Activated CD4-positive, alpha-beta memory T cell treated with anti-CD3 and anti-CD28 coated beads, Interleukin-2, amount 10 ng/mL, durations not matched to agents 7 days and 5 days (primary cell): ENCODE data around the gene TMEM139. TPM values are rescaled to one million over a fixed set of nuclear protein-coding genes. Genes with fewer than 3 reads are reported as not detected.

Experiments
- CTCF ChIA-PET: fragments of 350-600 bp; sonication (Branson Sonifier 250); formaldehyde crosslinking; loops from one replicate; lab custom pipeline; 2021; ENCODE audit warnings: antibody characterized with exemption, inconsistent platforms; lab: Charles Lee
- POLR2A ChIA-PET: fragments of 350-600 bp; sonication (Branson Sonifier 250); formaldehyde crosslinking; loops from one replicate; lab custom pipeline; 2021; ENCODE audit warnings: antibody characterized with exemption; lab: Charles Lee
- DNase-seq: peaks from one replicate; pipeline ENCODE4 v3.0.0-alpha.2; 2020
- H3K27ac Mint-ChIP-seq: one replicate; pipeline ENCODE4 v1.8.0; 2021; ENCODE audit warnings: mild to moderate bottlenecking, mixed read lengths
- H3K27me3 Mint-ChIP-seq: one replicate; pipeline ENCODE4 v1.8.0; 2021; ENCODE audit warnings: mixed read lengths
- H3K36me3 Mint-ChIP-seq: one replicate; pipeline ENCODE4 v1.8.0; 2021; ENCODE audit warnings: low read depth, mixed read lengths
- H3K4me1 Mint-ChIP-seq: one replicate; pipeline ENCODE4 v1.8.0; 2021; ENCODE audit warnings: mixed read lengths
- H3K4me3 Mint-ChIP-seq: one replicate; pipeline ENCODE4 v1.8.0; 2021; ENCODE audit warnings: mild to moderate bottlenecking, mixed read lengths
- H3K9me3 Mint-ChIP-seq: one replicate; pipeline ENCODE4 v1.8.0; 2021; ENCODE audit warnings: mixed read lengths
- total RNA-seq, 2 experiments: library from RNA; stranded (reverse); gene quantifications; one replicate each; pipeline ENCODE4 v1.2.3, GENCODE V29; 2021

Gene TMEM139
- total RNA-seq, 2 experiments from 2014 or later: 0.48 to 0.73 TPM

DNA sequence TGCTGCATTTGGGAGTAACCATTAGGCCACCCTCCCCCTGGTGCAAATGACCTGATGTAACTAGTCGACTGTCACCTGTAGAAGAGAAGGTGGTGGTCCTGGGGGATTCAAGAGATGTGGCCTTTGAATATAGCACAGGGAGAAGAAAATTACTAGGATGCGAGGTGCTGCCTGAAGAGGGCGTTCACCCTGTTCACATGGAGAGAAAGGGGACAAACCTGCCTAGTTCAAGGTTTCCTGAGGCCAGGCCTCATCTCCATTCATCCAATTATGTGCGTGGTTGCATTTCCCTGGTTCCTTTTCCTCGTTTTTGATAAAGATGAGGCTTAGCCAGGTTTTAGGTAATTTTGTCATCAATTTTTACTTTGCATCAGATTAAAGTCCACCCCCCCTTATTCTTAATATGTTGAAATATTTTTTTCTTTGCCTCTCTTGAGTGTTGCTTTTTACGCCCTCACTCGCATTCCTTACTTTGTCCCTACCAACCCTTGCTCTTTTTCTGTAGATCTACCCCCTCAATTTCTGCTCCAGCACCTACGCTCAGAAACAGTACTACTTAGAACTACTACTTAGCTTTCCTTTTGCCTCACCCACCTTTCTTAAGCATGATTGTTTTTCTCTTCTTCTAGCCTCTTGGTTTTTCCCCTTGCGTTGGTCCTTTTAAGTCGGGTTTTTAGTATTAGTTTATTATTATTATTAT lies 44.9 kb downstream of the TMEM139 start:
- H3K9me3 Mint-ChIP-seq: no peaks in the 10 kb centered on the region
- CTCF ChIA-PET: interaction anchor here (1.3 kb wide), 1 partner anchor 42 kb away, joined by 6 read pairs; no protein-coding TSS in a partner anchor
- H3K27ac Mint-ChIP-seq: no peak overlapping the region

DNA sequence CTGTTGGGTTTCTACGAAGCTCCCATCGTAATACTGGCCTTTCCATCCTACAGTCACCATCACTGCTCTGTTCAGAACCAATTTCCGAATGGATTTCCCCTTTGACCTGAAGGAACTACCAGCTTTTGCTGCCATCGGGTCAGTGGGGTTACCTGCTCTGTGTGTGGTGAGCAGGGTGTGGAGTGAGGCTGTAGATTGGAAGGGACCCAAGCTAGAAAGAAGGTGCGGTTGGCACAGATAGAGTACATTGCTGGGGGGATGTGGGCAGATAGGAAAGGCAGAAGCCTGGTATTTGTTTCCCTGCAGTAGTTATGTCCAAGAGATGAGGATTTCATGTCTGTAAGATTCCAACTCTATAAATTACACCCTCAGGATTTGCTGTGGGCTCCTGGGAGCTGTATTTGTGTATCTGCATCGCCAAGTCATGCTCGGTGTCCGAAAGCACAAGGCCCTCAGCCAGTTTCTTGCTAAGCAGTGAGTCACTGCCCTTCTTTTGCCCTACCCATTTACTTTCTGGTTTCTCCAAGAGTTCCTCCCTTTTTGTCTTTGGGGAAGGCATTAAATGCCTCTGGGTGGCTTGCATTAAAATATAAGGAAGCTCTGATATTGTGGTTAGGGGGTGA lies 46.5 kb downstream of the TMEM139 start:
- Mint-ChIP-seq H3K4me3 (no peak overlapping the region), H3K27me3 (peaks cover 8% of the 10 kb centered on the region), H3K27ac (no peak overlapping the region), H3K36me3 (no peaks in the 10 kb centered on the region), H3K9me3 (no peaks in the 10 kb centered on the region), H3K4me1 (peaks cover under 1% of the 10 kb centered on the region)
- no peak for DNase-seq
- ChIA-PET POLR2A (no interaction called here), CTCF (interaction anchor here (1.2 to 1.4 kb wide), 2 partner anchors 14 to 49 kb away, joined by 3 to 5 read pairs; no protein-coding TSS in a partner anchor)

More for the DNA sequence above, 44.9 kb downstream of the TMEM139 start:
- Mint-ChIP-seq H3K27me3 (peaks cover 4% of the 10 kb centered on the region), H3K36me3 (no peaks in the 10 kb centered on the region), H3K4me3 (no peak overlapping the region), H3K4me1 (peaks cover 13% of the 10 kb centered on the region)
- no peak for DNase-seq
- POLR2A ChIA-PET: no interaction called here

DNA sequence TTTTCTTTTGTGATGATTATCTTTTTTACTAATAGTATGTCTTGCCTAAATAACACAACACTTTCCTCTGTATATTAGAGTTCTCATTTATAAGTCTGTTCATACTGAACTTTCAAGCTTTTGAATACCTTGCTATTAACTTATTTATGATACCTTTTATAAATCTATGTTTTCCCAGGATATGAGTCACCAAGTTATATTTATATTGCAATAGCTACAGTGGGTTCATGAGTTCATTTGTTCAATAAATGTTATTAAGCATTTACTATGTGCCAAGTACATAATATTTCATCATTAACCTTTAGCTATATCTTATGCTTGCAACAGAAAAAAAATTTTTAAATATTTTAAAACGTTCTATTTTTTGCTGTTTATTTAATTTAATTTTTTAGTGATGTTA lies 49.5 kb downstream of the TMEM139 start:
- Mint-ChIP-seq H3K4me3 (no peak overlapping the region), H3K27ac (no peak overlapping the region), H3K27me3 (peaks cover 25% of the 10 kb centered on the region), H3K9me3 (no peaks in the 10 kb centered on the region), H3K4me1 (no peaks in the 10 kb centered on the region), H3K36me3 (no peaks in the 10 kb centered on the region)
- no peak for DNase-seq
- POLR2A ChIA-PET: no interaction called here
- CTCF ChIA-PET: interaction anchor here (1.7 to 4.2 kb wide), 2 partner anchors 11 to 94 kb away, joined by 10 to 20 read pairs; no protein-coding TSS in a partner anchor

DNA sequence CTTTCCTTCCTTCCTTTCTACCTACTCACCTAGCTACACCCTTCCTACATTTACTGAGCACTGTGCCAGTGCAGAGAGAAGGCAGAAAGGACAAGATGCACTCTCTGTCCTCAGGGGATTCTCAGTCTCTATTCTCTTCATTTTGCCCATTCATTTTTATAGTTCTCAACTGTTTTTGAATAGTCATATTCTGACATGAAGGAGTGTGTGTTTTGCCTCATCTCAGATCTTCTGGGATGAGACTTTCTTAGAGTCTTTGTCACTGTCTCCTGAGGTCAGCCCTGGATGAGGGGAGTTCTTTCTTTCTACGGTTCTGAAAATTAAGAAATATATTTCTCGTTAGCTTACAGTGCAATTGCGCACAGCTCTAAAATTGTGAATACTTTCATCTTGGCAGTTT lies 52.5 kb downstream of the TMEM139 start:
- CTCF ChIA-PET: interaction anchor here (0.6 to 4.2 kb wide), 6 partner anchors 8 to 97 kb away, joined by 3 to 20 read pairs (median 4); no protein-coding TSS in a partner anchor
- no peaks in the 10 kb centered on the region for H3K36me3 Mint-ChIP-seq
- POLR2A ChIA-PET: interaction anchor here (1.1 kb wide), 1 partner anchor 11 kb away, joined by 3 read pairs; no protein-coding TSS in a partner anchor
- no peak overlapping the region for H3K4me3 Mint-ChIP-seq
- no peaks in the 10 kb centered on the region for H3K4me1 Mint-ChIP-seq
- DNase-seq: no peak
- no peaks in the 10 kb centered on the region for H3K9me3 Mint-ChIP-seq
- peaks cover 35% of the 10 kb centered on the region for H3K27me3 Mint-ChIP-seq
- no peak overlapping the region for H3K27ac Mint-ChIP-seq

Other genes with a start within 250 kb of the TMEM139 start
- not detected for gene OR6V1, start 232.6 kb upstream of the TMEM139 start, total RNA-seq
- not detected for gene PIP, start 152.9 kb upstream of the TMEM139 start, total RNA-seq
- not detected for gene TAS2R39, start 101.5 kb upstream of the TMEM139 start, total RNA-seq
- gene TAS2R40, start 62.9 kb upstream of the TMEM139 start, total RNA-seq: not detected
- gene GSTK1, start 21.5 kb upstream of the TMEM139 start, total RNA-seq: 100 to 1,000 TPM; 502 to 518 TPM
- 100 to 1,000 TPM; 117 to 122 TPM for gene CASP2, start 3.4 kb downstream of the TMEM139 start, total RNA-seq
- under 1 TPM in 1 of 2 experiments, not detected in 1; 0.10 TPM for gene CLCN1, start 31.2 kb downstream of the TMEM139 start, total RNA-seq
- gene FAM131B, start 77.8 kb downstream of the TMEM139 start, total RNA-seq: 1 to 10 TPM; 1.2 TPM
- gene ZYX, start 96.4 kb downstream of the TMEM139 start, total RNA-seq: 100 to 1,000 TPM; 235 to 249 TPM
- gene EPHA1, start 123.9 kb downstream of the TMEM139 start, total RNA-seq: 1 to 10 TPM; 1.1 to 1.2 TPM
- gene TAS2R60, start 158.5 kb downstream of the TMEM139 start, total RNA-seq: not detected
- not detected for gene TAS2R41, start 192.9 kb downstream of the TMEM139 start, total RNA-seq